ENCODE results near the gene IRS4.
A peak's percentile ranks its signal among the peaks of the same experiment; 100 is the strongest.

The IRS4 gene

DNA sequence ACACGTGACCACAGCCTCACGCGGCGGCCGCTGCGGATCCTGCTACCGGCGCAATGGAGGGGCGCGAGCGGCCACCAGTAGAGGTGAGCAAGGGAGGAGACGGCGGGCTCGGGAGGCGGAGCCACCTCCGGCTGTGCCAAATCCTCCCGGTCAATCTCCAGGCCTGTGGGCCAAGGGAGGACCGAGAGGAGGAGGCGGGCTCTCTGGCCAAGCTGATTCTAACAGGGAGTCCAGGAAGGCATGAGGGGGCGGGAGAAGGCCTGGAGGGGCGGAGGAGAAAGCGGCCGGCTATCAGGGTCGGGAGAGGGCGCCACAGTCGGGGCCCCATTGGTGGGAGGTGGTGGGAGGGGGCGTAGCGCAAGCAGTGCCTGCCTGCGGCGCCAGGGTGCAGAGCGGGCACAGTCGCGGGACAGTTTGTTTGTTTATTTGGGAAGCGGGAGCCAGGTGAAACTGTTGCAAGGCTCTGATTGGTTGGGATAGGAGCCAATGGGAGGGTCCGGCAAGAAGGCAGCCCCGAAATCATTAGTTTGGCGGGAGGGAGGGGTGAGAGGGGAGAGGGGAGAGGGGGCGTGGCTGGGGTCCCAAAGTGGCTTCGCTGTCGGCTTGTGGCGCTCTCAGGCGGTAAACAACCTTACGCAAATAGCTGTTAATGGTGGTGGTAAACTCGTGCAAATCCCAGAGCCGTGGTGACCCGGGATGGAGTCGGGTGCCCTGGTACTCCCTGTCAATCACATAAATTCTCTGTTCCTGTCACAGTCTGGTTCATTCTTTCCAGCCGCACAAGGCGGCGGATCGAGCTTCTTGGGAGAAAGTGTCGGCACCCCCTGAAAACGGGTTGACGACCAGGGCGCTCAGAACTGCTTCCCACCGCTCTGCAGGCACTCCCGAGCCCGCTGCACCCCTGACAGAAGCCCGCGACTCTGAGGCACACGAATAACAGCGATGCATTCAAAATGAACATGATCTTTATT is at the start of gene IRS4:
Gene IRS4 (minus strand): TSS at position 55 of the 971 bp plus-strand sequence.
- peak; percentile 19; the same call in 1 of the 2 replicates for TF ChIP-seq CTCF (IDR thresholded peaks at IDR 0.05)

GRCh38 chrX:108772549-108772948 is 36.2 kb upstream of the IRS4 start:
- no peak for TF ChIP-seq CTCF (IDR thresholded peaks at IDR 0.05)

DNA sequence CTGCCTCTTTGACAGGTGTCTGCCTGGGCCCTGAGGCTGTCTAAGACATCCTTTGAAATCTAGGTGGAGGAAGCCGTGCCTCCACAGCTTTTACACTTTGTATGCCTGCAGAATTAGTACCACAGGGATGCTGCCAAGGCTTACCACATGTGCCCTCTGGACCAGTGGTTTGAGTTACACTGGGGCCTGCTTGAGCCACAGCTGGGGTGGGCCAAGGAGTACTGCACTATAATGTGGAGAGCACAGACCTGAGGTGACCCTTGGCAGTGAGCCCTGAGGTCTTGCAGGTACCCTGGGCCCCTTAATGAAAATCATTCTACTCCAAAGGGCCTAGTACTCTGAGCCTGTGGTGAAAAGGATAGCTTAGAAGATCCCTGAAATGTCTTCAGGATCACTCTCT is 27.2 kb upstream of the IRS4 start:
- TF ChIP-seq CTCF (IDR thresholded peaks at IDR 0.05), result no peak

- TF ChIP-seq CTCF (IDR thresholded peaks at IDR 0.05), result no peak
Measured at GRCh38 chrX:108740299-108740774, 4.0 kb upstream of the IRS4 start.

GRCh38 chrX:108737754-108738153 is 1.4 kb upstream of the IRS4 start:
- no peak for TF ChIP-seq CTCF (IDR thresholded peaks at IDR 0.05)

- no peak for TF ChIP-seq CTCF (IDR thresholded peaks at IDR 0.05)
Measured at GRCh38 chrX:108735679-108736508, 469 bp downstream of the IRS4 start.

DNA sequence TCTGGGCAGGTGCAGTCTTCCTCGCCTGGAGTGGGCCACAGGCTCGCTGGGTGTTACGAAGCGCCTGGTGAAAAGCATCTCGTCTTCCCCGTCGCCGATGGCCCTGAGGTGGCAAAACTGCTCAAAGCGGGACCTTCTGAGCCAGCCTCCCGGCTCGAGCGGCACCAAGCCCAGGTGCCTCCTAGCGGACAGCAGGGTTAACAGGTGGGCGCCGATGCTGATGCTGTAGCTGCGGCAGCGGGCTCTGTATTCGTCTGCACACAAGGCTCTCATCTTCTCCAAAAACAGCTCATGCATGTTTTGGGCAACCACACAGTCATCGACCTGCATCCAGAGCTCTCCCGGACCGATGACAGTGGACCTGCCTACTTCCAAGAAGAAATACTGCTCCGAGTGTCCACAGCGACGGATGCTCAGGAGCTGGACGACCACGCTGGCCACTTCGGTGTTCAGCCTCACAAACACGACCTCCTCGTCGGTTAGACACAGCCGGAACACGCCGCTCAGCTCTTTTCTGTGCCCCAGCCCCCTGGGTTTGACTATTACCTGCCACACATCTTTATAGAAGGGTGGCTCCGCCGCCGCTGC is 1.2 kb downstream of the IRS4 start:
- peak; percentile 46 for TF ChIP-seq CTCF (IDR thresholded peaks at IDR 0.05)

Measured in LNCAP (cell line).